Melanocyte of skin (primary cell): ENCODE data around the gene TCTA. TPM values are rescaled to one million over a fixed set of nuclear protein-coding genes. Genes with fewer than 3 reads are reported as not detected.

ENCODE experiments used
- total RNA-seq, 2 donors: library from RNA; depleted of rRNA; stranded (reverse); fragments of >200 nt; gene quantifications; 2 replicates each; pipeline ENCODE4 v1.2.3, GENCODE V29; 2012

The TCTA gene
- total RNA-seq = 10 to 100 TPM; 16.0 to 25.1 TPM

GRCh38 chr3:49411968-49412631, at the start of gene TCTA, which contains the start of gene RHOA:
Gene TCTA, plus strand, starts transcription at chr3:49412423. Its CDS starts 4 bp downstream, at chr3:49412427.
Gene RHOA, minus strand, starts transcription at chr3:49411976. Its CDS starts 36,387 bp downstream, at chr3:49375589.

GRCh38 chr3:49422379-49423248, 10.4 kb downstream of the TCTA start, which contains the start of gene AMT:
Gene AMT, minus strand, starts transcription at chr3:49422473. Its CDS starts 23 bp downstream, at chr3:49422450.

Other genes with a start within 250 kb of the TCTA start
- gene CCDC71, start 246.1 kb upstream of the TCTA start, total RNA-seq = 10 to 100 TPM; 25.1 to 27.3 TPM
- 10 to 100 TPM; 12.7 to 23.3 TPM for gene KLHDC8B, start 240.8 kb upstream of the TCTA start, total RNA-seq
- gene C3orf62, start 135.2 kb upstream of the TCTA start, total RNA-seq = 1 to 10 TPM; 2.3 to 2.4 TPM
- gene USP4, start 72.4 kb upstream of the TCTA start, total RNA-seq = 10 to 100 TPM; 13.8 to 16.3 TPM
- gene GPX1, start 54.1 kb upstream of the TCTA start, total RNA-seq = 100 to 1,000 TPM; 167 to 280 TPM
- 100 to 1,000 TPM; 325 to 468 TPM for gene RHOA, start 447 bp upstream of the TCTA start, total RNA-seq
- 1 to 10 TPM; 1.4 to 2.0 TPM for gene AMT, start 10.1 kb downstream of the TCTA start, total RNA-seq
- gene NICN1, start 16.9 kb downstream of the TCTA start, total RNA-seq = 1 to 10 TPM; 7.6 to 7.7 TPM
- 10 to 100 TPM; 78.1 to 88.9 TPM for gene DAG1, start 57.8 kb downstream of the TCTA start, total RNA-seq
- gene BSN, start 142.1 kb downstream of the TCTA start, total RNA-seq = under 1 TPM; under 0.01 TPM